ENCODE data around the gene SPIRE1. TPM values are rescaled to one million over a fixed set of nuclear protein-coding genes. Genes with fewer than 3 reads are reported as not detected.
"Not testable (repeated sequence)": the region's sequence is repeated elsewhere in the genome, so short reads cannot be mapped to it uniquely, and the experiment has no call there.

Gene SPIRE1
- total and polyA plus RNA-seq, 5 donors from 2014 or later, result 0.13 to 2.7 (median 0.55) TPM; not detected in 1

GRCh38 chr18:12645254-12645653, 12.7 kb downstream of the SPIRE1 start:
- H3K36me3 ChIP-seq (ENCODE audit: control insufficient read depth, insufficient read depth, low read length), result no peaks in the 10 kb centered on the region
- peaks cover 7% of the 10 kb centered on the region for H3K27me3 ChIP-seq (ENCODE audit: control insufficient read depth, insufficient read depth, low read length)
- ATAC-seq (ENCODE audit: low read depth in 2 of 2) (no peak), DNase-seq (no peak)
- Mint-ChIP-seq H3K4me1 (no peaks in the 10 kb centered on the region), H3K4me3 (no peak overlapping the region), H3K9me3 (peaks cover 0 to 5% (median 0%) of the 10 kb centered on the region in 7 donors), H3K27ac (no peak overlapping the region), H3K27me3 (peaks cover 58% of the 10 kb centered on the region), H3K36me3 (no peaks in the 10 kb centered on the region)
- no peaks in the 10 kb centered on the region for H3K9me3 ChIP-seq (ENCODE audit: control insufficient read depth in 2 of 2, low read length in 2 of 2)
- no peak overlapping the region for H3K4me3 ChIP-seq (ENCODE audit: low read depth, low read length)
- H3K4me1 ChIP-seq (ENCODE audit: control insufficient read depth, insufficient read depth, low read length, poor library complexity, severe bottlenecking), result no peaks in the 10 kb centered on the region
- no peak overlapping the region for H3K27ac ChIP-seq (ENCODE audit: insufficient read depth, low read length, poor library complexity, severe bottlenecking)

- ATAC-seq (ENCODE audit: low read depth in 2 of 2); H3K36me3 Mint-ChIP-seq; H3K4me3 ChIP-seq (ENCODE audit: low read depth, low read length); H3K36me3 ChIP-seq (ENCODE audit: control insufficient read depth, insufficient read depth, low read length); H3K9me3 ChIP-seq (ENCODE audit: control insufficient read depth in 2 of 2, low read length in 2 of 2); H3K27ac Mint-ChIP-seq; H3K27me3 ChIP-seq (ENCODE audit: control insufficient read depth, insufficient read depth, low read length); H3K4me1 Mint-ChIP-seq; H3K27ac ChIP-seq (ENCODE audit: insufficient read depth, low read length, poor library complexity, severe bottlenecking); H3K9me3 Mint-ChIP-seq; H3K4me1 ChIP-seq (ENCODE audit: control insufficient read depth, insufficient read depth, low read length, poor library complexity, severe bottlenecking); DNase-seq; H3K4me3 Mint-ChIP-seq: not testable (repeated sequence)
- peaks cover 49% of the 10 kb centered on the region for H3K27me3 Mint-ChIP-seq
Observed at GRCh38 chr18:12643756-12644155, 14.2 kb downstream of the SPIRE1 start.

GRCh38 chr18:12640881-12641200, 17.1 kb downstream of the SPIRE1 start:
- Mint-ChIP-seq H3K9me3 (peaks cover 0 to 5% (median 0%) of the 10 kb centered on the region in 7 donors), H3K27ac (no peak overlapping the region), H3K4me1 (no peaks in the 10 kb centered on the region), H3K27me3 (peaks cover 35% of the 10 kb centered on the region), H3K36me3 (no peaks in the 10 kb centered on the region), H3K4me3 (no peak overlapping the region)
- no peak for ATAC-seq (ENCODE audit: low read depth in 2 of 2)
- Histone ChIP-seq H3K27me3 (ENCODE audit: control insufficient read depth, insufficient read depth, low read length) (peaks cover 7% of the 10 kb centered on the region), H3K36me3 (ENCODE audit: control insufficient read depth, insufficient read depth, low read length) (no peaks in the 10 kb centered on the region), H3K27ac (ENCODE audit: insufficient read depth, low read length, poor library complexity, severe bottlenecking) (no peak overlapping the region), H3K4me3 (ENCODE audit: low read depth, low read length) (no peak overlapping the region), H3K9me3 (ENCODE audit: control insufficient read depth in 2 of 2, low read length in 2 of 2) (no peaks in the 10 kb centered on the region), H3K4me1 (ENCODE audit: control insufficient read depth, insufficient read depth, low read length, poor library complexity, severe bottlenecking) (no peaks in the 10 kb centered on the region)
- no peak for DNase-seq

GRCh38 chr18:12639990-12640880, 17.7 kb downstream of the SPIRE1 start:
- H3K4me1 ChIP-seq (ENCODE audit: control insufficient read depth, insufficient read depth, low read length, poor library complexity, severe bottlenecking), result no peaks in the 10 kb centered on the region
- DNase-seq (no peak), ATAC-seq (ENCODE audit: low read depth in 2 of 2) (no peak)
- Mint-ChIP-seq H3K27me3 (peaks cover 31% of the 10 kb centered on the region), H3K27ac (no peak overlapping the region), H3K4me3 (no peak overlapping the region), H3K4me1 (no peaks in the 10 kb centered on the region), H3K36me3 (no peaks in the 10 kb centered on the region), H3K9me3 (peaks cover 0 to 3% (median 0%) of the 10 kb centered on the region in 7 donors)
- no peaks in the 10 kb centered on the region for H3K36me3 ChIP-seq (ENCODE audit: control insufficient read depth, insufficient read depth, low read length)
- H3K27me3 ChIP-seq (ENCODE audit: control insufficient read depth, insufficient read depth, low read length), result peaks cover 7% of the 10 kb centered on the region
- H3K9me3 ChIP-seq (ENCODE audit: control insufficient read depth in 2 of 2, low read length in 2 of 2), result no peaks in the 10 kb centered on the region
- no peak overlapping the region for H3K4me3 ChIP-seq (ENCODE audit: low read depth, low read length)
- H3K27ac ChIP-seq (ENCODE audit: insufficient read depth, low read length, poor library complexity, severe bottlenecking), result no peak overlapping the region

GRCh38 chr18:12638644-12639124, 19.2 kb downstream of the SPIRE1 start:
- H3K27ac ChIP-seq (ENCODE audit: insufficient read depth, low read length, poor library complexity, severe bottlenecking), result no peak overlapping the region
- ATAC-seq (ENCODE audit: low read depth in 2 of 2), result no peak
- Mint-ChIP-seq H3K4me3 (no peak overlapping the region), H3K27ac (no peak overlapping the region), H3K27me3 (peaks cover 24% of the 10 kb centered on the region), H3K4me1 (no peaks in the 10 kb centered on the region), H3K9me3 (peaks cover 0 to 3% (median 0%) of the 10 kb centered on the region in 7 donors), H3K36me3 (no peaks in the 10 kb centered on the region)
- no peaks in the 10 kb centered on the region for H3K4me1 ChIP-seq (ENCODE audit: control insufficient read depth, insufficient read depth, low read length, poor library complexity, severe bottlenecking)
- no peak overlapping the region for H3K4me3 ChIP-seq (ENCODE audit: low read depth, low read length)
- no peaks in the 10 kb centered on the region for H3K36me3 ChIP-seq (ENCODE audit: control insufficient read depth, insufficient read depth, low read length)
- no peaks in the 10 kb centered on the region for H3K9me3 ChIP-seq (ENCODE audit: control insufficient read depth in 2 of 2, low read length in 2 of 2)
- H3K27me3 ChIP-seq (ENCODE audit: control insufficient read depth, insufficient read depth, low read length), result peaks cover 7% of the 10 kb centered on the region
- no peak for DNase-seq

- H3K4me3 Mint-ChIP-seq, result no peak overlapping the region
- ATAC-seq (ENCODE audit: low read depth in 2 of 2), result no peak
Observed at GRCh38 chr18:12637901-12638643, 19.8 kb downstream of the SPIRE1 start.

GRCh38 chr18:12637393-12637792, 20.5 kb downstream of the SPIRE1 start:
- Histone ChIP-seq H3K9me3 (ENCODE audit: control insufficient read depth in 2 of 2, low read length in 2 of 2) (no peaks in the 10 kb centered on the region), H3K27ac (ENCODE audit: insufficient read depth, low read length, poor library complexity, severe bottlenecking) (no peak overlapping the region), H3K4me1 (ENCODE audit: control insufficient read depth, insufficient read depth, low read length, poor library complexity, severe bottlenecking) (no peaks in the 10 kb centered on the region), H3K36me3 (ENCODE audit: control insufficient read depth, insufficient read depth, low read length) (no peaks in the 10 kb centered on the region), H3K4me3 (ENCODE audit: low read depth, low read length) (no peak overlapping the region), H3K27me3 (ENCODE audit: control insufficient read depth, insufficient read depth, low read length) (peaks cover 3% of the 10 kb centered on the region)
- Mint-ChIP-seq H3K4me1 (no peaks in the 10 kb centered on the region), H3K9me3 (peaks cover 0 to 3% (median 0%) of the 10 kb centered on the region in 7 donors), H3K27ac (no peak overlapping the region), H3K4me3 (no peak overlapping the region), H3K27me3 (peaks cover 18% of the 10 kb centered on the region), H3K36me3 (no peaks in the 10 kb centered on the region)
- DNase-seq (no peak), ATAC-seq (ENCODE audit: low read depth in 2 of 2) (no peak)

More at GRCh38 chr18:12637901-12638643, 19.8 kb downstream of the SPIRE1 start:
- Mint-ChIP-seq H3K27ac (no peak overlapping the region), H3K27me3 (peaks cover 19% of the 10 kb centered on the region), H3K36me3 (no peaks in the 10 kb centered on the region), H3K4me1 (no peaks in the 10 kb centered on the region), H3K9me3 (peaks cover 0 to 3% (median 0%) of the 10 kb centered on the region in 7 donors)
- H3K4me3 ChIP-seq (ENCODE audit: low read depth, low read length), result no peak overlapping the region
- H3K27me3 ChIP-seq (ENCODE audit: control insufficient read depth, insufficient read depth, low read length), result peaks cover 6% of the 10 kb centered on the region
- H3K4me1 ChIP-seq (ENCODE audit: control insufficient read depth, insufficient read depth, low read length, poor library complexity, severe bottlenecking), result no peaks in the 10 kb centered on the region
- no peak for DNase-seq
- no peaks in the 10 kb centered on the region for H3K9me3 ChIP-seq (ENCODE audit: control insufficient read depth in 2 of 2, low read length in 2 of 2)
- H3K27ac ChIP-seq (ENCODE audit: insufficient read depth, low read length, poor library complexity, severe bottlenecking), result no peak overlapping the region
- no peaks in the 10 kb centered on the region for H3K36me3 ChIP-seq (ENCODE audit: control insufficient read depth, insufficient read depth, low read length)
